Gastrocnemius medialis (tissue), 4 donors: ENCODE results near the gene ADCY7. TPM values are rescaled to one million over a fixed set of nuclear protein-coding genes. Genes with fewer than 3 reads are reported as not detected.
A peak's percentile ranks its signal among the peaks of the same experiment; 100 is the strongest.

Experiments
- ATAC-seq, 2 donors: fragments of 150-250 bp; one replicate each; pipeline ENCODE4 v1.9.1; 2016
- DNase-seq, 2 donors: peaks; one replicate each; pipeline ENCODE4 v3.0.0-alpha.2; 2019
- H3K27ac ChIP-seq, 4 donors: fragments of 200-600 bp; sonication (generic); 1 replicate in 1 of 4; 2 replicates in 3 of 4; pipeline ENCODE4 v1.5.1; 2016 to 2018; ENCODE audit warnings: mild to moderate bottlenecking in 2 of 4, moderate library complexity in 1 of 4
- H3K27me3 ChIP-seq, 3 donors: fragments of 200-600 bp; sonication (generic) in 2 of 3; 1 replicate in 1 of 3; 2 replicates in 2 of 3; pipeline versions ENCODE4 v1.5.1 to v1.6.0; 2016 to 2019; ENCODE audit warnings: mild to moderate bottlenecking in 1 of 3, moderate library complexity in 1 of 3
- H3K36me3 ChIP-seq, 2 donors: fragments of 200-600 bp; sonication (generic) in 1 of 2; one replicate each; pipeline ENCODE4 v1.5.1; 2017 to 2018
- H3K4me1 ChIP-seq, 2 donors: fragments of 200-600 bp; sonication (generic) in 1 of 2; one replicate each; pipeline ENCODE4 v1.5.1; 2016 to 2017; ENCODE audit warnings: mild to moderate bottlenecking in 2 of 2
- H3K4me3 ChIP-seq, 4 donors: fragments of 200-600 bp; sonication (generic) in 3 of 4; 1 replicate in 1 of 4; 2 replicates in 3 of 4; pipeline ENCODE4 v1.5.1; 2016 to 2019; ENCODE audit warnings: mild to moderate bottlenecking in 2 of 4
- H3K9me3 ChIP-seq, 3 donors: fragments of 200-600 bp; sonication (generic) in 2 of 3; 1 replicate in 1 of 3; 2 replicates in 2 of 3; pipeline ENCODE4 v1.5.1; 2016 to 2019
- POLR2A ChIP-seq, 2 donors: fragments of 450-650 bp; IDR thresholded peaks; one replicate each; pipeline ENCODE4 v1.6.1; 2017; ENCODE audit warnings: antibody characterized with exemption in 2 of 2, mild to moderate bottlenecking in 2 of 2, moderate library complexity in 2 of 2
- in situ Hi-C, 4 donors: fragments of 200-750 bp; cut with MboI; loops; one replicate each; pipeline versions ENCODE4 v1.15.0 to v1.8.0; 2017; ENCODE audit warnings: low sequenced_read_pairs in 4 of 4
- intact Hi-C: fragments of 100-400 bp; cut with DNase I; formaldehyde crosslinking; loops from one replicate; pipeline ENCODE4 v1.15.1; 2023; ENCODE audit warnings: low total_unique reads
- total RNA-seq, 4 donors: library from RNA; depleted of rRNA; stranded (reverse); fragments of >200 nt; gene quantifications; one replicate each; pipeline versions ENCODE4 v1.1.0 to v1.2.3, GENCODE V29; 2016
- TF ChIP-seq, protein P1 (sequence below), 5 experiments: fragments of 450-650 bp in 3 of 5; fragments of 200-600 bp in 2 of 5; sonication (generic) in 2 of 5; IDR thresholded peaks in 4 of 5; conservative IDR thresholded peaks in 1 of 5; 1 replicate in 4 of 5; 2 replicates in 1 of 5; pipeline ENCODE4 v1.5.1; 2016 to 2019; ENCODE audit warnings: antibody characterized with exemption in 5 of 5, mild to moderate bottlenecking in 3 of 5, moderate library complexity in 3 of 5

The ADCY7 gene
- total RNA-seq, 4 donors from 2014 or later, result 0.90 to 7.3 (median 2.6) TPM

DNA sequence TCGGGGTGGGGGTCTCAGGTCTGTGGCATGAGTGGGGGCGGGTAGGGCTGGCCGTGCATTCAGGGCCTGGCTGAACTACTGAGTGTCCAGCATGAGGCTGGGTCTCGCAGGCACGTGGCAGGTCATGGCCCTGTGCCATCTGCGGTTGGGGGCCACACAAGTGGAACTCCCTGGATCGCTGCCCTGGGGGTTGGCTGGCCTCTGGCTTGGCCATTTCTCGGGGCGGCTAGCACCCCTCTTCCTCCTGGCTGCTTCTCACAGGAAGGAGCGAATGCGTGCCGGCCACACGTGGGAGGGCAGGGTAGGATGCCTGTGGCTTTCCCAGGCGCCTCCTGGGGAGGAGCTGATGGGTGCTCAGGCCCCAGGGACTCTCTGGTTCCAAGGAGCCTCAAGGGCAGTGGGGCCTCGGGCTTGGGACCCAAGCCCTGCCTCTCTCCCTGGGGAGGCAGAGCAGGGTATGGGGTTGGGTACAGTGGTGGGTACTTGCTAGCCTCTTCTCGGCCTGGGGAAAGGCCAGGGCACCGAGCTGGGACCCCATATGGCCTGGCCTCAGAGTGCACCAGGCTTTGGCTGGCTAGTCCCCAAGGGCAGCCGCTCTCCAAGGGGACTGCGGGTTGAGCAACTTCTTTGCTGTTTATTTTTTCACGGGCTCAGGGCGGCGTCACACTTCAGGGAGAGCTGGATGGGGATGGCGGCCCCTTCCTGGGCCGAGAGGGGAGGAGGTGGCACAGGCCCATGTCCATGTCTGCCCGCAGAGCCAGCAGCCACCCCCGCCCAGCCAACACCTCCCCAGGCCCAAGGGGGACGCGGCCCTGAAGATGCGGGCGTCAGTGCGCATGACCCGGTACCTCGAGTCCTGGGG is 37.5 kb downstream of the ADCY7 start:
- no peaks in the 10 kb centered on the region for H3K27me3 ChIP-seq
- intact Hi-C loops, result no loop called here
- no peak for ATAC-seq
- DNase-seq, result peak in 1 of 2 donors; percentile 8
- H3K27ac ChIP-seq, result no peak overlapping the region
- TF ChIP-seq, protein P1, sequence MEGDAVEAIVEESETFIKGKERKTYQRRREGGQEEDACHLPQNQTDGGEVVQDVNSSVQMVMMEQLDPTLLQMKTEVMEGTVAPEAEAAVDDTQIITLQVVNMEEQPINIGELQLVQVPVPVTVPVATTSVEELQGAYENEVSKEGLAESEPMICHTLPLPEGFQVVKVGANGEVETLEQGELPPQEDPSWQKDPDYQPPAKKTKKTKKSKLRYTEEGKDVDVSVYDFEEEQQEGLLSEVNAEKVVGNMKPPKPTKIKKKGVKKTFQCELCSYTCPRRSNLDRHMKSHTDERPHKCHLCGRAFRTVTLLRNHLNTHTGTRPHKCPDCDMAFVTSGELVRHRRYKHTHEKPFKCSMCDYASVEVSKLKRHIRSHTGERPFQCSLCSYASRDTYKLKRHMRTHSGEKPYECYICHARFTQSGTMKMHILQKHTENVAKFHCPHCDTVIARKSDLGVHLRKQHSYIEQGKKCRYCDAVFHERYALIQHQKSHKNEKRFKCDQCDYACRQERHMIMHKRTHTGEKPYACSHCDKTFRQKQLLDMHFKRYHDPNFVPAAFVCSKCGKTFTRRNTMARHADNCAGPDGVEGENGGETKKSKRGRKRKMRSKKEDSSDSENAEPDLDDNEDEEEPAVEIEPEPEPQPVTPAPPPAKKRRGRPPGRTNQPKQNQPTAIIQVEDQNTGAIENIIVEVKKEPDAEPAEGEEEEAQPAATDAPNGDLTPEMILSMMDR (IDR thresholded peaks at IDR 0.05 in 4 of 5, conservative IDR thresholded peaks at IDR 0.05 in 1 of 5), result no peak
- no peak for TF ChIP-seq POLR2A (IDR thresholded peaks at IDR 0.05)
- no peaks in the 10 kb centered on the region for H3K4me1 ChIP-seq
- H3K9me3 ChIP-seq, result no peaks in the 10 kb centered on the region
- H3K4me3 ChIP-seq, result no peak overlapping the region
- H3K36me3 ChIP-seq, result no peaks in the 10 kb centered on the region
- in situ Hi-C loops, result no loop called here

DNA sequence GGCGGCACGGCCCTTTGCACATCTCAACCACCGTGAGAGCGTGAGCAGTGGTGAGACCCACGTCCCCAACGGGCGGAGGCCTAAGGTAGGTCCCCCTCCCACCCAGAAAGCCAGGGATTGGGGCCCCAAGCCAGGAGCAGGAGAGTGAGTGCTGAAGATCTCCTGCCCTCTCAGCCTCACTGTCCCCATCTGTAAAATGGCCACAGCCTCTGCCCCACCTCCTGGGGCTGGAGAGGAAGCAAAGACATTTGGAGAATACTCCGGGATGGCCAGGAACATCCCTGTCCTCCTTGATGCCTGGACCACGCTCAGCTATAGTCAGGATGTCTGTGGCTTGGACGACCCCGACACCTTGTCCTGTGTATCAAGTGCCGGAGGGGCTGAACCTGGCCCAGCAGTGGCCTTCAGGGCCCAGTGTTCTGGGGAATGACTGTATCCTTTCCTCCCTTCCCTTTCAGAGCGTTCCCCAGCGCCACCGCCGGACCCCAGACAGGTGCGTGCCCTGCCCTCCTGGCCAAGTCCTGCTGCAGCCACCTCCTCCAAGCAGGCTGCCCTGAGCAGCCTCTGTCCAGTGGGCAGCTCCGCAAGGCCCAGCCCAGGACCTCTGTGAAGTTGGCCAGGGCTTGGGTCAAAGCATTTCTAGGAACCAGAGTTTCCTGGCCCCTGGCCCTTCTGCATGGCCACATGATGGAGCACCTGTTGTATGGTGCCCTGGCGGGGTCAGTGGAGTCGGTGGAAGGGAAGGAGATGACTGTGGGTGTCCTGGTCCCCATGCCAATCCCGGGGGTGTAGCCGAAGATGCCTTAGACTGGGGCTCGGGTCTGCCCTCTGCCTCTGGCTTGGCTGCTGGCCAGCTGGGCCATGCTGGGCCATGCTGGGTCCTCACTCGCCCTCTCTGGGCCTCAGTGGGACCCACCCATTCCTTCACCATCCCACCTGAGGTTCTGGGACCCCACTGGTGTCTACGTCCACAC is 38.4 kb downstream of the ADCY7 start:
- no peak for ATAC-seq
- in situ Hi-C loops, result no loop called here
- peak in 1 of 2 donors; percentile 7 for DNase-seq
- TF ChIP-seq, protein P1 (IDR thresholded peaks at IDR 0.05 in 4 of 5, conservative IDR thresholded peaks at IDR 0.05 in 1 of 5), result no peak
- TF ChIP-seq POLR2A (IDR thresholded peaks at IDR 0.05), result no peak
- no peak overlapping the region for H3K27ac ChIP-seq
- no peaks in the 10 kb centered on the region for H3K36me3 ChIP-seq
- no peaks in the 10 kb centered on the region for H3K4me1 ChIP-seq
- H3K9me3 ChIP-seq, result no peaks in the 10 kb centered on the region
- H3K27me3 ChIP-seq, result no peaks in the 10 kb centered on the region
- intact Hi-C loops, result no loop called here
- H3K4me3 ChIP-seq, result no peak overlapping the region

DNA sequence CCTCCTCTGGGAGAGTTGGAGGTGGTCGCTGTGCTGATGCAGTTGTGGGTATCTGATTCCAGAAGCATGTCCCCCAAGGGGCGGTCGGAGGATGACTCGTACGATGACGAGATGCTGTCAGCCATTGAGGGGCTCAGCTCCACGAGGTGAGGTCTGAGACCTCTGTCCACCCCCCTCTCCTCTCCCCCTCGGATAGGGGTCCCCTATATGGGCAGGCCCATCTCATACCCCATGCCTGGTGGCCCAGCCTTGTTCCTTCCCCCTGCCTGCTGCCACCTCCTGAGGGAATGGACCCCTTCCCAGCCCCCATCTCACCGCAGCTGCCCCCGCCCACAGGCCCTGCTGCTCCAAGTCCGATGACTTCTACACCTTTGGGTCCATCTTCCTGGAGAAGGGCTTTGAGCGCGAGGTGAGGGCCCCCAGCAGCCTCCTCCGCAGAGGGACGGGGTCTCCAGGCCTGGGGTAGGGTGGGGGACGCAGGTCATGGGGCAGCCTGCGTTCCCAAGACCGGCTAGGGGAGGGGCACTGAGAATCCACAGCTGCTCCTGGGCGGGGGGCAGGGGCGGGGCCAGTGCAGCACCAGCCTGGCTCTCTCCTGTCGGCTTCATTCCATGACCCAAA is 39.2 kb downstream of the ADCY7 start:
- Histone ChIP-seq H3K4me1 (no peaks in the 10 kb centered on the region), H3K36me3 (no peaks in the 10 kb centered on the region), H3K27ac (no peak overlapping the region), H3K9me3 (no peaks in the 10 kb centered on the region), H3K4me3 (no peak overlapping the region), H3K27me3 (no peaks in the 10 kb centered on the region)
- ATAC-seq, result no peak
- in situ Hi-C loops (no loop called here), intact Hi-C loops (no loop called here)
- DNase-seq, result peak in 1 of 2 donors; percentile 9
- TF ChIP-seq, protein P1 (IDR thresholded peaks at IDR 0.05 in 4 of 5, conservative IDR thresholded peaks at IDR 0.05 in 1 of 5), result no peak
- no peak for TF ChIP-seq POLR2A (IDR thresholded peaks at IDR 0.05)

DNA sequence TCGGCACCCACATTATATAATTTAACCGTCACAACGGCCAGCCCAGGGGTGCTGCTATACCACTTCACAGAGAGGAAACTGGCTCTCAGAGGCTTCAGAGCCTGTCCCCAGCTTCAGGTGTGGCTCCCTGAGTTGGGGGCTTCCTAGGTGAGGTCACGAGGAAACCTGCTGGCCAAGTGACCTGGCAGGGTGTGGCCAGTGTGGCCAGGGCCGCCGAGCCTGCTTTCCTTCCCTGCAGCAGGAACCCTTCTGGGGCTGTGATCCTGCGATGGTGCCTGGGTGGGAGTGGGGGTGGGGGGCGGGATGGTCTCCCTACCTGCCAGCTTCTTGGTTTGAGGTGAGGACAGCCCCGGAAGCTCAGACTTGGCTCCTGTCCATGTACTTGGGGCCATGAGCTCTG is 39.9 kb downstream of the ADCY7 start:
- Histone ChIP-seq H3K27me3 (no peaks in the 10 kb centered on the region), H3K4me1 (no peaks in the 10 kb centered on the region), H3K27ac (no peak overlapping the region), H3K4me3 (no peak overlapping the region), H3K36me3 (no peaks in the 10 kb centered on the region), H3K9me3 (no peaks in the 10 kb centered on the region)
- intact Hi-C loops (no loop called here), in situ Hi-C loops (no loop called here)
- ATAC-seq (no peak), DNase-seq (peak in 1 of 2 donors; percentile 1)
- TF ChIP-seq, protein P1 (IDR thresholded peaks at IDR 0.05 in 4 of 5, conservative IDR thresholded peaks at IDR 0.05 in 1 of 5), result no peak
- TF ChIP-seq POLR2A (IDR thresholded peaks at IDR 0.05), result no peak
